GM06990 (cell line): ENCODE results near the gene BSG.

Experiments used
- DNase-seq: peaks from one replicate; pipeline ENCODE4 v3.0.0-alpha.2; 2011; ENCODE audit not compliant: insufficient read length; ENCODE audit errors: extremely low read depth
- H3K27me3 ChIP-seq: replicated peaks from 2 replicates; pipeline ENCODE4 v1.6.0; 2011; ENCODE audit warnings: low read length; ENCODE audit not compliant: control insufficient read depth, insufficient read depth
- H3K36me3 ChIP-seq: 2 replicates; pipeline ENCODE4 v1.5.1; 2011; ENCODE audit warnings: low read length; ENCODE audit not compliant: control insufficient read depth, insufficient read depth
- H3K4me3 ChIP-seq: replicated peaks from 2 replicates; pipeline ENCODE4 v1.5.1; 2011; ENCODE audit warnings: low read depth, mild to moderate bottlenecking, control low read depth, low read length
- CTCF ChIP-seq: IDR thresholded peaks from 2 replicates; pipeline ENCODE4 v1.5.1; 2011; ENCODE audit warnings: low read length, control low read depth, mild to moderate bottlenecking, inconsistent platforms; ENCODE audit not compliant: insufficient read depth, poor library complexity, severe bottlenecking

BSG gene

GRCh38 chr19:612941-613340 lies 40.5 kb downstream of the BSG start:
- TF ChIP-seq CTCF: no peak
- Histone ChIP-seq H3K4me3 (no peak overlapping the region), H3K27me3 (no peaks in the 10 kb centered on the region), H3K36me3 (peaks cover 2% of the 10 kb centered on the region)
- no peak for DNase-seq

GRCh38 chr19:613732-614567 lies 41.6 kb downstream of the BSG start:
- no peaks in the 10 kb centered on the region for H3K27me3 ChIP-seq
- H3K36me3 ChIP-seq: peaks cover 7% of the 10 kb centered on the region
- TF ChIP-seq CTCF: no peak
- no peak overlapping the region for H3K4me3 ChIP-seq
- no peak for DNase-seq

GRCh38 chr19:615619-616018 lies 43.2 kb downstream of the BSG start:
- no peaks in the 10 kb centered on the region for H3K27me3 ChIP-seq
- no peak for DNase-seq
- TF ChIP-seq CTCF: no peak
- no peak overlapping the region for H3K4me3 ChIP-seq
- H3K36me3 ChIP-seq: peaks cover 15% of the 10 kb centered on the region

GRCh38 chr19:616062-616700 lies 43.8 kb downstream of the BSG start:
- no peak overlapping the region for H3K4me3 ChIP-seq
- DNase-seq: no peak
- H3K27me3 ChIP-seq: no peaks in the 10 kb centered on the region
- no peak for TF ChIP-seq CTCF
- peaks cover 15% of the 10 kb centered on the region for H3K36me3 ChIP-seq

GRCh38 chr19:616747-617526 lies 44.5 kb downstream of the BSG start:
- DNase-seq: no peak
- peaks cover 17% of the 10 kb centered on the region for H3K36me3 ChIP-seq
- H3K4me3 ChIP-seq: no peak overlapping the region
- TF ChIP-seq CTCF: no peak
- H3K27me3 ChIP-seq: no peaks in the 10 kb centered on the region
